SK-N-SH treated with all-trans-retinoic acid at 6 μM for 48 hours (cell line): ENCODE results near the gene SLC39A13.

Experiments
- ATAC-seq: fragments of 200-7000 bp; cut with Tn5 transposase; 3 replicates; pipeline ENCODE4 v1.9.1; 2020; ENCODE audit warnings: mild to moderate bottlenecking, moderate library complexity
- ARNTL ChIP-seq: fragments of 450-650 bp; formaldehyde crosslinking; IDR thresholded peaks from 2 replicates; pipeline ENCODE4 v1.5.0; 2020; ENCODE audit warnings: low read depth, mild to moderate bottlenecking, moderate library complexity, borderline replicate concordance
- BACH2 ChIP-seq: fragments of 250-450 bp; sonication (Bioruptor Pico); IDR thresholded peaks from 2 replicates; pipeline ENCODE4 v1.9.0; 2021; ENCODE audit warnings: mild to moderate bottlenecking, borderline replicate concordance
- CREB5 ChIP-seq: fragments of 250-450 bp; sonication (Bioruptor Pico); IDR thresholded peaks from 2 replicates; pipeline ENCODE4 v1.5.1; 2020; ENCODE audit warnings: low read depth, mild to moderate bottlenecking, moderate library complexity
- ESRRG ChIP-seq: fragments of 250-450 bp; sonication (Bioruptor Pico); IDR thresholded peaks from 2 replicates; pipeline ENCODE4 v1.6.1; 2021; ENCODE audit warnings: mild to moderate bottlenecking
- GLIS3 ChIP-seq: fragments of 250-450 bp; sonication (Bioruptor Pico); IDR thresholded peaks from 2 replicates; pipeline ENCODE4 v1.5.0; 2020; ENCODE audit warnings: mild to moderate bottlenecking, moderate library complexity
- ISL1 ChIP-seq: fragments of 250-450 bp; sonication (Bioruptor Pico); IDR thresholded peaks from 2 replicates; pipeline ENCODE4 v2.1.2; 2022; ENCODE audit warnings: mild to moderate bottlenecking, moderate library complexity
- OSR1 ChIP-seq: fragments of 250-450 bp; sonication (Bioruptor Pico); IDR thresholded peaks from 2 replicates; pipeline ENCODE4 v1.8.0; 2022; ENCODE audit warnings: moderate library complexity, mild to moderate bottlenecking, inconsistent platforms
- POU6F1 ChIP-seq: fragments of 250-450 bp; sonication (Bioruptor Pico); IDR thresholded peaks from 2 replicates; pipeline ENCODE4 v1.8.0; 2021; ENCODE audit warnings: low read depth, mild to moderate bottlenecking, moderate library complexity, borderline replicate concordance
- RARB ChIP-seq: fragments of 250-450 bp; sonication (Bioruptor Pico); IDR thresholded peaks from 2 replicates; pipeline ENCODE4 v1.8.0; 2021; ENCODE audit warnings: mild to moderate bottlenecking, moderate library complexity
- SNAI2 ChIP-seq: fragments of 250-450 bp; sonication (Bioruptor Pico); IDR thresholded peaks from 2 replicates; pipeline ENCODE4 v1.5.0; 2020; ENCODE audit warnings: mild to moderate bottlenecking, moderate library complexity
- TCF4 ChIP-seq: fragments of 250-450 bp; sonication (Bioruptor Pico); IDR thresholded peaks from 2 replicates; pipeline ENCODE4 v1.8.0; 2021; ENCODE audit warnings: mild to moderate bottlenecking, moderate library complexity, borderline replicate concordance
- TOX ChIP-seq: fragments of 250-450 bp; sonication (Bioruptor Pico); IDR thresholded peaks from 2 replicates; pipeline ENCODE4 v1.8.0; 2021; ENCODE audit warnings: mild to moderate bottlenecking, moderate library complexity, borderline replicate concordance
- ZC3H10 ChIP-seq: fragments of 250-450 bp; sonication (Bioruptor Pico); IDR thresholded peaks from 2 replicates; pipeline ENCODE4 v1.5.1; 2021; ENCODE audit warnings: mild to moderate bottlenecking, moderate library complexity
- ZNF565 ChIP-seq: fragments of 450-650 bp; formaldehyde crosslinking; conservative IDR thresholded peaks from 2 replicates; pipeline ENCODE4 v1.5.0; 2020; ENCODE audit warnings: low read depth, mild to moderate bottlenecking, moderate library complexity
- ZNF8 ChIP-seq: fragments of 450-650 bp; formaldehyde crosslinking; IDR thresholded peaks from 2 replicates; pipeline ENCODE4 v1.5.0; 2020; ENCODE audit warnings: mild to moderate bottlenecking, moderate library complexity
- TF ChIP-seq, protein P1 (sequence below): fragments of 250-450 bp; sonication (Bioruptor Pico); IDR thresholded peaks from 2 replicates; pipeline ENCODE4 v1.5.1; 2021; ENCODE audit warnings: mild to moderate bottlenecking, moderate library complexity
- TF ChIP-seq, protein P2 (sequence below): fragments of 250-450 bp; sonication (Bioruptor Pico); IDR thresholded peaks from 2 replicates; pipeline ENCODE4 v1.5.0; 2020; ENCODE audit warnings: mild to moderate bottlenecking, moderate library complexity

SLC39A13 gene

GRCh38 chr11:47406896-47407745, 1.3 kb upstream of the SLC39A13 start:
- ATAC-seq = no peak
- TF ChIP-seq CREB5 (CRISPR knock-in tag) = no peak

DNA sequence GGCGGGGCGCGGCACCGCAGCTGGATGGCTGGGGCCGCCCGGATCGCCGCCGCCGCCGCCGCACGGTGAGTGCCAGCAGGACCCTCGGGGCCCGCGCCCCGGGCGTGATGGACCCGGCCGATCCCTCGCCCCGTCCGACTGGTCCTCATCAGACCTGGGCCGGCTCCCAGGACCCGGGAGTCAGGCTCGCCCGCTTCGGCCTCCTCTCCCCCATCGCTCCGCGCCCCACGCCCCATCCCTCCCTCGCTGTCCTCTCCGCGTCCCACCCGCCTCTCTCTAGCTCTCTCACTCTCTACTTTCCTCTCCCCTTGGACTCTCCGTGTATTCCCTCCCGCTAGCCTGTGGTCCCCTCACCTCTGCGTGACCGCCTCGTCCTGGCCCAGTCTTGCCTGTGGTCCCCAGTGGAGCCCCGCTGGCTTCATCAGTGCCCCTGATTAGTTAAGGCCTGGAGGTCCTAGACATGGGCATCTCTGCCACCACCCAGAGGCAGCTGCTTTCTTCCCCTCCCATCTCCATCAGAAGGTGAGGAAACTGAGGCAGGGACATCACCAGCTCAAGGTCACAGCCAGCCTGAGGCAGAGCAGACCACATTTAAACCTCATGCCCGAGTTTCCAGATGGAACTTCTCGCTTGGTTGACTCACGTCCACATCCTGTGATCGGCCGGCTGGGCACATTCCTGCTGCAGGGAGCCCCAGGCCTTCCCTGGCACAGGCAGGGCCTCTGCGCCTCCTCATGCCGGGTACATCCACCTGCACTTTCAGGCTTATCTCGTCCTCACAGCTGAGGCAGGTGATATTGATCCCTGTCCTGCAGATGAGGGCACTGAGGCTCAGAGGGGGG, 429 bp downstream of the SLC39A13 start:
- ATAC-seq = peak; percentile 59
- TF ChIP-seq, protein P1, sequence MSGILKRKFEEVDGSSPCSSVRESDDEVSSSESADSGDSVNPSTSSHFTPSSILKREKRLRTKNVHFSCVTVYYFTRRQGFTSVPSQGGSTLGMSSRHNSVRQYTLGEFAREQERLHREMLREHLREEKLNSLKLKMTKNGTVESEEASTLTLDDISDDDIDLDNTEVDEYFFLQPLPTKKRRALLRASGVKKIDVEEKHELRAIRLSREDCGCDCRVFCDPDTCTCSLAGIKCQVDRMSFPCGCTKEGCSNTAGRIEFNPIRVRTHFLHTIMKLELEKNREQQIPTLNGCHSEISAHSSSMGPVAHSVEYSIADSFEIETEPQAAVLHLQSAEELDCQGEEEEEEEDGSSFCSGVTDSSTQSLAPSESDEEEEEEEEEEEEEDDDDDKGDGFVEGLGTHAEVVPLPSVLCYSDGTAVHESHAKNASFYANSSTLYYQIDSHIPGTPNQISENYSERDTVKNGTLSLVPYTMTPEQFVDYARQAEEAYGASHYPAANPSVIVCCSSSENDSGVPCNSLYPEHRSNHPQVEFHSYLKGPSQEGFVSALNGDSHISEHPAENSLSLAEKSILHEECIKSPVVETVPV (CRISPR knock-in tag) = 0 out of 2 replicates have a peak, but pooled peaks have one; percentile 38
- no peak for TF ChIP-seq BACH2 (CRISPR knock-in tag)
- TF ChIP-seq TCF4 (CRISPR knock-in tag) = peak; percentile 31; the same call in 1 of the 2 replicates
- TF ChIP-seq ISL1 = no peak

GRCh38 chr11:47409440-47410369, 1.3 kb downstream of the SLC39A13 start:
- TF ChIP-seq ZNF8 (CRISPR knock-in tag) (no peak), ZNF565 (CRISPR knock-in tag) (no peak), SNAI2 (CRISPR knock-in tag) (no peak), POU6F1 (CRISPR knock-in tag) (no peak), ESRRG (no peak), ZC3H10 (CRISPR knock-in tag) (no peak), ARNTL (CRISPR knock-in tag) (no peak), TOX (CRISPR knock-in tag) (no peak), GLIS3 (CRISPR knock-in tag) (no peak), RARB (no peak), BACH2 (CRISPR knock-in tag) (no peak), OSR1 (CRISPR knock-in tag) (no peak)
- TF ChIP-seq, protein P2, sequence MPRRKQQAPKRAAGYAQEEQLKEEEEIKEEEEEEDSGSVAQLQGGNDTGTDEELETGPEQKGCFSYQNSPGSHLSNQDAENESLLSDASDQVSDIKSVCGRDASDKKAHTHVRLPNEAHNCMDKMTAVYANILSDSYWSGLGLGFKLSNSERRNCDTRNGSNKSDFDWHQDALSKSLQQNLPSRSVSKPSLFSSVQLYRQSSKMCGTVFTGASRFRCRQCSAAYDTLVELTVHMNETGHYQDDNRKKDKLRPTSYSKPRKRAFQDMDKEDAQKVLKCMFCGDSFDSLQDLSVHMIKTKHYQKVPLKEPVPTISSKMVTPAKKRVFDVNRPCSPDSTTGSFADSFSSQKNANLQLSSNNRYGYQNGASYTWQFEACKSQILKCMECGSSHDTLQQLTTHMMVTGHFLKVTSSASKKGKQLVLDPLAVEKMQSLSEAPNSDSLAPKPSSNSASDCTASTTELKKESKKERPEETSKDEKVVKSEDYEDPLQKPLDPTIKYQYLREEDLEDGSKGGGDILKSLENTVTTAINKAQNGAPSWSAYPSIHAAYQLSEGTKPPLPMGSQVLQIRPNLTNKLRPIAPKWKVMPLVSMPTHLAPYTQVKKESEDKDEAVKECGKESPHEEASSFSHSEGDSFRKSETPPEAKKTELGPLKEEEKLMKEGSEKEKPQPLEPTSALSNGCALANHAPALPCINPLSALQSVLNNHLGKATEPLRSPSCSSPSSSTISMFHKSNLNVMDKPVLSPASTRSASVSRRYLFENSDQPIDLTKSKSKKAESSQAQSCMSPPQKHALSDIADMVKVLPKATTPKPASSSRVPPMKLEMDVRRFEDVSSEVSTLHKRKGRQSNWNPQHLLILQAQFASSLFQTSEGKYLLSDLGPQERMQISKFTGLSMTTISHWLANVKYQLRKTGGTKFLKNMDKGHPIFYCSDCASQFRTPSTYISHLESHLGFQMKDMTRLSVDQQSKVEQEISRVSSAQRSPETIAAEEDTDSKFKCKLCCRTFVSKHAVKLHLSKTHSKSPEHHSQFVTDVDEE (CRISPR knock-in tag) = no peak
- ATAC-seq = no peak
